Panc1 (cell line): ENCODE data around the gene LRRC36. TPM values are rescaled to one million over a fixed set of nuclear protein-coding genes. Genes with fewer than 3 reads are reported as not detected.

Experiments
- ATAC-seq: fragments of 200-7000 bp; cut with Tn5 transposase; 2 replicates; pipeline ENCODE4 v1.9.1; 2020; ENCODE audit warnings: mild to moderate bottlenecking, moderate library complexity
- BruUV-seq: library from RNA; stranded (reverse); fragments of 400-500 nt; replicated peaks from 2 replicates; lab custom pipeline; 2021; lab: Mats Ljungman, UMichigan
- CTCF ChIA-PET: fragments of 300-600 bp; sonication (Branson Sonifier 250); formaldehyde crosslinking; loops from one replicate; lab custom pipeline; 2022; ENCODE audit warnings: antibody characterized with exemption; lab: Charles Lee
- POLR2A ChIA-PET: fragments of 300-600 bp; sonication (Branson Sonifier 250); formaldehyde crosslinking; loops from one replicate; lab custom pipeline; 2022; ENCODE audit warnings: antibody characterized with exemption; lab: Charles Lee
- DNase-seq: peaks from one replicate; pipeline ENCODE4 v3.0.0-alpha.2; 2010; ENCODE audit warnings: low read depth, low spot score
- H3K27ac ChIP-seq: 2 replicates; pipeline ENCODE4 v1.5.1; 2011; ENCODE audit warnings: mild to moderate bottlenecking, low read length, inconsistent platforms
- H3K27me3 ChIP-seq: fragments of 200-500 bp; sonication (Bioruptor generic); 2 replicates; pipeline ENCODE4 v1.6.0; 2014; ENCODE audit warnings: low read length, inconsistent platforms; ENCODE audit not compliant: control insufficient read depth, insufficient read depth
- H3K36me3 ChIP-seq: fragments of 200-500 bp; sonication (Bioruptor generic); 2 replicates; pipeline ENCODE4 v1.5.1; 2014; ENCODE audit warnings: inconsistent platforms, mild to moderate bottlenecking, low read length, moderate library complexity; ENCODE audit not compliant: control insufficient read depth, insufficient read depth
- H3K4me1 ChIP-seq: 2 replicates; pipeline ENCODE4 v1.5.1; 2011; ENCODE audit warnings: inconsistent platforms, mild to moderate bottlenecking, low read length, moderate library complexity; ENCODE audit not compliant: control insufficient read depth, insufficient read depth
- H3K4me3 ChIP-seq, 2 experiments: 2 replicates each; pipeline ENCODE4 v1.5.1; 2011 to 2012; ENCODE audit warnings: low read depth in 2 of 2, low read length in 2 of 2, mild to moderate bottlenecking in 2 of 2, inconsistent platforms in 1 of 2, moderate library complexity in 1 of 2
- H3K9me3 ChIP-seq: fragments of 200-500 bp; sonication (Bioruptor generic); 2 replicates; pipeline ENCODE4 v1.5.1; 2014; ENCODE audit warnings: low read depth, mild to moderate bottlenecking, inconsistent platforms, low read length, moderate library complexity; ENCODE audit not compliant: control insufficient read depth, insufficient read depth
- CTCF ChIP-seq: fragments of 450-650 bp; IDR thresholded peaks from 2 replicates; pipeline ENCODE4 v1.5.1; 2017; ENCODE audit warnings: mild to moderate bottlenecking
- POLR2AphosphoS5 ChIP-seq: IDR thresholded peaks from 2 replicates; pipeline ENCODE4 v1.6.1; 2012; ENCODE audit warnings: mild to moderate bottlenecking, low read depth, low read length, moderate library complexity
- REST ChIP-seq, 2 experiments: IDR thresholded peaks; 2 replicates each; pipeline ENCODE4 v1.6.1; 2011 to 2012; ENCODE audit warnings: low read depth in 2 of 2, control low read depth in 1 of 2, low read length in 1 of 2, mild to moderate bottlenecking in 1 of 2, moderate library complexity in 1 of 2; ENCODE audit not compliant: insufficient read depth in 1 of 2
- SIN3A ChIP-seq: IDR thresholded peaks from 2 replicates; pipeline ENCODE4 v1.6.1; 2012; ENCODE audit warnings: low read depth, mild to moderate bottlenecking, low read length, moderate library complexity, borderline replicate concordance; ENCODE audit not compliant: insufficient read depth
- TCF7L2 ChIP-seq: IDR thresholded peaks from 2 replicates; pipeline ENCODE4 v1.6.1; 2011; ENCODE audit warnings: mild to moderate bottlenecking, low read depth, low read length, inconsistent platforms
- in situ Hi-C: cut with HindIII; loops from 2 replicates; pipeline ENCODE4 v1.10.0; 2016; ENCODE audit warnings: low sequenced_read_pairs, low pct_unique_long_range_greater_than_20kb
- intact Hi-C: fragments of 100-400 bp; cut with micrococcal nuclease; formaldehyde crosslinking; loops from one replicate; pipeline ENCODE4 v1.10.0; 2022; ENCODE audit not compliant: unreplicated experiment
- total RNA-seq: library from RNA; stranded (reverse); gene quantifications from one replicate; pipeline ENCODE4 v1.2.1, GENCODE V29; 2021; ENCODE audit not compliant: unreplicated experiment

Gene LRRC36
- total RNA-seq, 1 experiment from 2014 or later: 0.54 TPM

- intact Hi-C loops: no loop called here
- CTCF ChIA-PET: no interaction called here
These were observed 52.0 kb downstream of the LRRC36 start for GRCh38 chr16:67378642-67379041.

GRCh38 chr16:67383284-67383683 is 56.7 kb downstream of the LRRC36 start:
- no TSS peak for BruUV-seq
- in situ Hi-C loops (no loop called here), intact Hi-C loops (no loop called here)
- ChIA-PET POLR2A (no interaction called here), CTCF (no interaction called here)
- Histone ChIP-seq H3K27me3 (no peaks in the 10 kb centered on the region), H3K9me3 (no peaks in the 10 kb centered on the region), H3K4me3 (no peak overlapping the region), H3K36me3 (no peaks in the 10 kb centered on the region), H3K4me1 (no peaks in the 10 kb centered on the region), H3K27ac (no peak overlapping the region)
- no peak for DNase-seq
- no peak for ATAC-seq
- TF ChIP-seq POLR2AphosphoS5 (no peak), SIN3A (no peak), REST (IDR thresholded peaks at IDR 0.05; ENCODE audit: insufficient read depth in 1 of 2, low read depth in 2 of 2, low read length in 1 of 2) (no peak), TCF7L2 (no peak), CTCF (no peak)

More at GRCh38 chr16:67378642-67379041, 52.0 kb downstream of the LRRC36 start:
- no peaks in the 10 kb centered on the region for H3K9me3 ChIP-seq
- no peaks in the 10 kb centered on the region for H3K27me3 ChIP-seq
- H3K27ac ChIP-seq: no peak overlapping the region
- H3K36me3 ChIP-seq: no peaks in the 10 kb centered on the region
- H3K4me3 ChIP-seq: no peak overlapping the region
- ATAC-seq: no peak
- TF ChIP-seq REST (IDR thresholded peaks at IDR 0.05; ENCODE audit: insufficient read depth in 1 of 2, low read depth in 2 of 2, low read length in 1 of 2) (no peak), POLR2AphosphoS5 (no peak), CTCF (no peak), TCF7L2 (no peak), SIN3A (no peak)
- POLR2A ChIA-PET: no interaction called here
- BruUV-seq: no TSS peak
- H3K4me1 ChIP-seq: no peaks in the 10 kb centered on the region
- no peak for DNase-seq
- in situ Hi-C loops: no loop called here
